ENCODE measurements around the gene SERPINE1.

DNA sequence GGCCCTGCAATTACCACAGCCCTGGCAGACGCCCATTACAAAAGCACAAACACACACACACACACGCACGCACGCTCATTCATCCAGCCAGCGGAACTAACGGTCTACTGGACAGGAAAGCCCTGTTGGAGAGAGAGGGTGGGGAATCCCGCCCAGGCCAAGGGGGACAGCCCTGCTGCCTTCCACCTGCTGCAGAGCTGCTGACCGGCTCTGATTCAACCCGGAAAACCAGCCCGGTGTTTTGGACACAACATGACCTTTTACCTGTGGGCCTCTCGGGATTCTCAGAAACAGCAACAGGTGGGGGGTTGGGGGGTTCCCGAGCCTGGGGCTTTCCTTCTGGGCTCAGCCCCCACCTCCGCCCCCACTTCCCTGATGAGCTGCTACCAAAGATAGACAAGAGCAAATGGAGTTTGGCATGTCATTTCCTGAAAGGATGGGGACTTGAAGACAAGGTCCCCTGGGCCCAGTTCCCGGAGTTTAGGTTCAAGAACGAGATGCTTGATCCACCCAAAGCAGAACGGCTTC lies 18.5 kb upstream of the SERPINE1 start:
- TF ChIP-seq CTCF (IDR thresholded peaks at IDR 0.05) (no peak), POLR2AphosphoS5 (IDR thresholded peaks at IDR 0.05; ENCODE audit: low read depth, low read length) (no peak)
- TF ChIP-seq, protein P1, sequence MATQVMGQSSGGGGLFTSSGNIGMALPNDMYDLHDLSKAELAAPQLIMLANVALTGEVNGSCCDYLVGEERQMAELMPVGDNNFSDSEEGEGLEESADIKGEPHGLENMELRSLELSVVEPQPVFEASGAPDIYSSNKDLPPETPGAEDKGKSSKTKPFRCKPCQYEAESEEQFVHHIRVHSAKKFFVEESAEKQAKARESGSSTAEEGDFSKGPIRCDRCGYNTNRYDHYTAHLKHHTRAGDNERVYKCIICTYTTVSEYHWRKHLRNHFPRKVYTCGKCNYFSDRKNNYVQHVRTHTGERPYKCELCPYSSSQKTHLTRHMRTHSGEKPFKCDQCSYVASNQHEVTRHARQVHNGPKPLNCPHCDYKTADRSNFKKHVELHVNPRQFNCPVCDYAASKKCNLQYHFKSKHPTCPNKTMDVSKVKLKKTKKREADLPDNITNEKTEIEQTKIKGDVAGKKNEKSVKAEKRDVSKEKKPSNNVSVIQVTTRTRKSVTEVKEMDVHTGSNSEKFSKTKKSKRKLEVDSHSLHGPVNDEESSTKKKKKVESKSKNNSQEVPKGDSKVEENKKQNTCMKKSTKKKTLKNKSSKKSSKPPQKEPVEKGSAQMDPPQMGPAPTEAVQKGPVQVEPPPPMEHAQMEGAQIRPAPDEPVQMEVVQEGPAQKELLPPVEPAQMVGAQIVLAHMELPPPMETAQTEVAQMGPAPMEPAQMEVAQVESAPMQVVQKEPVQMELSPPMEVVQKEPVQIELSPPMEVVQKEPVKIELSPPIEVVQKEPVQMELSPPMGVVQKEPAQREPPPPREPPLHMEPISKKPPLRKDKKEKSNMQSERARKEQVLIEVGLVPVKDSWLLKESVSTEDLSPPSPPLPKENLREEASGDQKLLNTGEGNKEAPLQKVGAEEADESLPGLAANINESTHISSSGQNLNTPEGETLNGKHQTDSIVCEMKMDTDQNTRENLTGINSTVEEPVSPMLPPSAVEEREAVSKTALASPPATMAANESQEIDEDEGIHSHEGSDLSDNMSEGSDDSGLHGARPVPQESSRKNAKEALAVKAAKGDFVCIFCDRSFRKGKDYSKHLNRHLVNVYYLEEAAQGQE (IDR thresholded peaks at IDR 0.05; ENCODE audit: insufficient read depth in 1 of 2, low read depth in 2 of 2, low read length in 1 of 2) = no peak
